Activated CD4-positive, alpha-beta T cell treated with anti-CD3 and anti-CD28 coated beads, Interleukin-2, amount 50 U/mL, for 1 hour (primary cell): ENCODE measurements around the gene KAZN.

Source experiments
- DNase-seq: peaks from one replicate; pipeline ENCODE4 v3.0.0-alpha.2; 2020

KAZN gene

GRCh38 chr1:14679027-14679688 lies 80.7 kb downstream of the KAZN start:
- no peak for DNase-seq

GRCh38 chr1:14681182-14681581 lies 82.7 kb downstream of the KAZN start:
- no peak for DNase-seq

- DNase-seq, result no peak
These were observed 84.6 kb downstream of the KAZN start for GRCh38 chr1:14682941-14683621.

GRCh38 chr1:14685078-14685477 lies 86.6 kb downstream of the KAZN start:
- DNase-seq, result no peak

GRCh38 chr1:14686701-14687100 lies 88.2 kb downstream of the KAZN start:
- no peak for DNase-seq

GRCh38 chr1:14687147-14687546 lies 88.7 kb downstream of the KAZN start:
- DNase-seq, result no peak

GRCh38 chr1:14689996-14690615 lies 91.6 kb downstream of the KAZN start:
- DNase-seq, result no peak

GRCh38 chr1:14693949-14694348 lies 95.5 kb downstream of the KAZN start:
- no peak for DNase-seq

- DNase-seq, result no peak
These were observed 96.1 kb downstream of the KAZN start for GRCh38 chr1:14694589-14694988.

- DNase-seq, result no peak
These were observed 98.3 kb downstream of the KAZN start for GRCh38 chr1:14696761-14697160.

- DNase-seq, result no peak
These were observed 98.9 kb downstream of the KAZN start for GRCh38 chr1:14697353-14697752.

GRCh38 chr1:14698314-14698713 lies 99.8 kb downstream of the KAZN start:
- DNase-seq, result no peak

GRCh38 chr1:14699620-14700019 lies 101.1 kb downstream of the KAZN start:
- DNase-seq, result no peak

GRCh38 chr1:14704846-14705245 lies 106.4 kb downstream of the KAZN start:
- no peak for DNase-seq

GRCh38 chr1:14705824-14706223 lies 107.3 kb downstream of the KAZN start:
- DNase-seq, result no peak

- DNase-seq, result no peak
These were observed 108.1 kb downstream of the KAZN start for GRCh38 chr1:14706631-14707030.

- DNase-seq, result no peak
These were observed 109.3 kb downstream of the KAZN start for GRCh38 chr1:14707531-14708445.

GRCh38 chr1:14710331-14710730 lies 111.8 kb downstream of the KAZN start:
- no peak for DNase-seq

- DNase-seq, result no peak
These were observed 113.7 kb downstream of the KAZN start for GRCh38 chr1:14712136-14712535.

- DNase-seq, result no peak
These were observed 114.6 kb downstream of the KAZN start for GRCh38 chr1:14713077-14713476.

GRCh38 chr1:14715266-14715665 lies 116.8 kb downstream of the KAZN start:
- no peak for DNase-seq

- no peak for DNase-seq
These were observed 117.3 kb downstream of the KAZN start for GRCh38 chr1:14715802-14716201.

- DNase-seq, result no peak
These were observed 118.0 kb downstream of the KAZN start for GRCh38 chr1:14716474-14716873.
